ENCODE results near the gene PPM1L. TPM values are rescaled to one million over a fixed set of nuclear protein-coding genes. Genes with fewer than 3 reads are reported as not detected.

The PPM1L gene
- total RNA-seq, 1 experiment from 2014 or later = 13.2 TPM

DNA sequence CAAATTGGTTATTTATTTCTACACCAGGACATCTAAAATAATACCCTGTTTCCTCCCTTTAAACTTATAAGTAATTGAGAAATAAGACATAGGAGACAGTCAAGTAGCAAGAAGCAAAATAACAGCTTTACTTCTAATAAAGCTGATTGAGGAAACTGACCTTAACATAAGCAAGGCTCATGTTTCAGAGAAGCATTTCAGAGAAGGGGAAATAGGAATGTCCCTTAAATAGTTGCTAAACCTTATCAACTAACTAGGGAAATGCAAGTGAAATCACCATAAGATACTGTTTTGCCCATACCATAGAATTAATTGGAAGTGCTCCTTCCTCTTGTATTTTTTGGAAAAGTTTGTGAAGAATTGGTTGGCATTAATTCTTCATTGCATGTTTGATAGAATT is 264.2 kb downstream of the PPM1L start:
- ChIA-PET CTCF (no interaction called here), RAD21 (ENCODE audit: low non-redundant PET in 1 of 2, low total read pairs in 2 of 2, uncharacterized antibody in 2 of 2, unreplicated experiment in 2 of 2) (no interaction called here), POLR2A (no interaction called here)
- H3K4me2 ChIP-seq (ENCODE audit: low read length) = no peak overlapping the region
- BruUV-seq (replicated peaks) = no TSS peak
- H3K27me3 ChIP-seq (ENCODE audit: insufficient read depth, low read length) = no peaks in the 10 kb centered on the region
- H3K79me2 ChIP-seq (ENCODE audit: insufficient read depth, low read length) = no peaks in the 10 kb centered on the region
- H3K9ac ChIP-seq (ENCODE audit: low read length) = no peak overlapping the region
- H3K9me3 ChIP-seq (ENCODE audit: control insufficient read depth in 1 of 2, insufficient read depth in 1 of 2, low read depth in 1 of 2, low read length in 2 of 2) = peaks cover 0 to 9% of the 10 kb centered on the region in 2 experiments; a peak in 2 of 4 replicates
- H3K4me3 ChIP-seq (replicated peaks in 1 of 2; ENCODE audit: low read depth in 1 of 2, low read length in 2 of 2) = no peak overlapping the region
- no peaks in the 10 kb centered on the region for H4K20me1 ChIP-seq (ENCODE audit: insufficient read depth)
- H3K9me2 ChIP-seq (ENCODE audit: insufficient read depth) = no peaks in the 10 kb centered on the region
- no peak overlapping the region for H3K27ac ChIP-seq (ENCODE audit: low read depth, low read length)
- no peaks in the 10 kb centered on the region for H3K4me1 ChIP-seq (ENCODE audit: control insufficient read depth in 1 of 2, insufficient read depth in 2 of 2, low read length in 2 of 2)
- H3K36me3 ChIP-seq (ENCODE audit: control insufficient read depth in 1 of 2, insufficient read depth in 2 of 2, low read length in 2 of 2) = no peaks in the 10 kb centered on the region; a peak in 1 of 4 replicates
- intact Hi-C loops (cut with micrococcal nuclease) = no loop called here
- ATAC-seq (no peak), DNase-seq (ENCODE audit: low read depth, low spot score) (no peak)
- H2AFZ ChIP-seq (ENCODE audit: low read depth, low read length, poor library complexity, severe bottlenecking) = no peak overlapping the region
- TF ChIP-seq EZH2phosphoT487 (IDR thresholded peaks at IDR 0.05; ENCODE audit: borderline replicate concordance) = no peak
- TF ChIP-seq POLR2A (IDR thresholded peaks at IDR 0.05; ENCODE audit: borderline replicate concordance, extremely low read depth, insufficient read depth, insufficient read length) = no peak
- no peak for TF ChIP-seq FOSL1 (IDR thresholded peaks at IDR 0.05; ENCODE audit: low read depth)
- TF ChIP-seq SIN3A (IDR thresholded peaks at IDR 0.05; ENCODE audit: low read depth) = no peak
- no peak for TF ChIP-seq ZNF274 (IDR thresholded peaks at IDR 0.05; ENCODE audit: low read depth, low read length)
- TF ChIP-seq CBX3 (IDR thresholded peaks at IDR 0.05; ENCODE audit: low read depth) = no peak
- TF ChIP-seq, protein P1, sequence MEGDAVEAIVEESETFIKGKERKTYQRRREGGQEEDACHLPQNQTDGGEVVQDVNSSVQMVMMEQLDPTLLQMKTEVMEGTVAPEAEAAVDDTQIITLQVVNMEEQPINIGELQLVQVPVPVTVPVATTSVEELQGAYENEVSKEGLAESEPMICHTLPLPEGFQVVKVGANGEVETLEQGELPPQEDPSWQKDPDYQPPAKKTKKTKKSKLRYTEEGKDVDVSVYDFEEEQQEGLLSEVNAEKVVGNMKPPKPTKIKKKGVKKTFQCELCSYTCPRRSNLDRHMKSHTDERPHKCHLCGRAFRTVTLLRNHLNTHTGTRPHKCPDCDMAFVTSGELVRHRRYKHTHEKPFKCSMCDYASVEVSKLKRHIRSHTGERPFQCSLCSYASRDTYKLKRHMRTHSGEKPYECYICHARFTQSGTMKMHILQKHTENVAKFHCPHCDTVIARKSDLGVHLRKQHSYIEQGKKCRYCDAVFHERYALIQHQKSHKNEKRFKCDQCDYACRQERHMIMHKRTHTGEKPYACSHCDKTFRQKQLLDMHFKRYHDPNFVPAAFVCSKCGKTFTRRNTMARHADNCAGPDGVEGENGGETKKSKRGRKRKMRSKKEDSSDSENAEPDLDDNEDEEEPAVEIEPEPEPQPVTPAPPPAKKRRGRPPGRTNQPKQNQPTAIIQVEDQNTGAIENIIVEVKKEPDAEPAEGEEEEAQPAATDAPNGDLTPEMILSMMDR (IDR thresholded peaks at IDR 0.05 in 2 of 3, conservative IDR thresholded peaks at IDR 0.05 in 1 of 3; ENCODE audit: borderline replicate concordance in 1 of 3, insufficient read depth in 1 of 3, low read depth in 2 of 3, low read length in 2 of 3) = no peak

DNA sequence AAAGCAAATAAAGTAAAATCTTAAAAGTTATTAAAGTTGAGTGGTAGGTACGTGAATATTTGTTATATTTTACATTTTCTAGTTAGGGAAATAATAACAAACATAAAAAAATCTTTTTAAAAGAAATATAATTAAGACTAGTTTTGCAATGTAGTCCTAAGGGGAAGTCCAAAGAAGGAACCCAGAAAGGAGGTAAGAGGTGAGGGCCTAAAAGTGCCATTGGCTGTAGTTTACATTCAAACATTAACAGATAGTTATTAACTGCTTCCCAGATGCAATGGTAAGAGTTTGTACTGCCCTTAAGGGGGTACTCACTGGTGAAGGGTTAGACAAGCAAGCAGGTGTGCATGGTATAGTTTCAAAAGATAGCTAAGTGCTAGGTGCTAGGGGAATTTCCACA is 269.9 kb downstream of the PPM1L start:
- DNase-seq (ENCODE audit: low read depth, low spot score) (no peak), ATAC-seq (no peak)
- Histone ChIP-seq H3K9me3 (ENCODE audit: control insufficient read depth in 1 of 2, insufficient read depth in 1 of 2, low read depth in 1 of 2, low read length in 2 of 2) (peaks cover 0 to 9% of the 10 kb centered on the region in 2 experiments; a peak in 2 of 4 replicates), H3K27ac (ENCODE audit: low read depth, low read length) (no peak overlapping the region), H3K4me3 (replicated peaks in 1 of 2; ENCODE audit: low read depth in 1 of 2, low read length in 2 of 2) (no peak overlapping the region), H3K9ac (ENCODE audit: low read length) (no peak overlapping the region), H3K4me1 (ENCODE audit: control insufficient read depth in 1 of 2, insufficient read depth in 2 of 2, low read length in 2 of 2) (no peaks in the 10 kb centered on the region), H3K79me2 (ENCODE audit: insufficient read depth, low read length) (no peaks in the 10 kb centered on the region), H2AFZ (ENCODE audit: low read depth, low read length, poor library complexity, severe bottlenecking) (no peak overlapping the region), H4K20me1 (ENCODE audit: insufficient read depth) (no peaks in the 10 kb centered on the region), H3K27me3 (ENCODE audit: insufficient read depth, low read length) (no peaks in the 10 kb centered on the region), H3K4me2 (ENCODE audit: low read length) (no peak overlapping the region), H3K9me2 (ENCODE audit: insufficient read depth) (no peaks in the 10 kb centered on the region; the same call in 1 of the 2 replicates), H3K36me3 (ENCODE audit: control insufficient read depth in 1 of 2, insufficient read depth in 2 of 2, low read length in 2 of 2) (no peaks in the 10 kb centered on the region; a peak in 1 of 4 replicates)
- CTCF ChIA-PET = no interaction called here
- RAD21 ChIA-PET (ENCODE audit: low non-redundant PET in 1 of 2, low total read pairs in 2 of 2, uncharacterized antibody in 2 of 2, unreplicated experiment in 2 of 2) = no interaction called here
- TF ChIP-seq, protein P2, sequence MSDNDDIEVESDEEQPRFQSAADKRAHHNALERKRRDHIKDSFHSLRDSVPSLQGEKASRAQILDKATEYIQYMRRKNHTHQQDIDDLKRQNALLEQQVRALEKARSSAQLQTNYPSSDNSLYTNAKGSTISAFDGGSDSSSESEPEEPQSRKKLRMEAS (IDR thresholded peaks at IDR 0.05) = no peak
- TF ChIP-seq SP1 (IDR thresholded peaks at IDR 0.05; ENCODE audit: low read depth) = no peak
- TF ChIP-seq TCF7L2 (IDR thresholded peaks at IDR 0.05; ENCODE audit: borderline replicate concordance, extremely low read depth, insufficient read depth, insufficient read length) = no peak
- no peak for TF ChIP-seq POLR2AphosphoS5 (IDR thresholded peaks at IDR 0.05; ENCODE audit: low read depth, low read length)
- no peak for TF ChIP-seq EZH2phosphoT487 (IDR thresholded peaks at IDR 0.05; ENCODE audit: borderline replicate concordance)
- TF ChIP-seq ELF1 (IDR thresholded peaks at IDR 0.05; ENCODE audit: borderline replicate concordance, low read depth) = no peak
- no peak for TF ChIP-seq EGR1 (IDR thresholded peaks at IDR 0.05; ENCODE audit: low read depth)
- TF ChIP-seq CBX3 (IDR thresholded peaks at IDR 0.05; ENCODE audit: low read depth) = no peak
- TF ChIP-seq JUND (IDR thresholded peaks at IDR 0.05) = no peak
- no peak for TF ChIP-seq POLR2A (IDR thresholded peaks at IDR 0.05; ENCODE audit: borderline replicate concordance, extremely low read depth, insufficient read depth, insufficient read length)
- no peak for TF ChIP-seq SRF (IDR thresholded peaks at IDR 0.05; ENCODE audit: low read depth)
- TF ChIP-seq YY1 (IDR thresholded peaks at IDR 0.05; ENCODE audit: extremely low read depth, insufficient replicate concordance, low read depth, low read length) = no peak
- TF ChIP-seq, protein P1 (IDR thresholded peaks at IDR 0.05 in 2 of 3, conservative IDR thresholded peaks at IDR 0.05 in 1 of 3; ENCODE audit: borderline replicate concordance in 1 of 3, insufficient read depth in 1 of 3, low read depth in 2 of 3, low read length in 2 of 3) = no peak
- POLR2A ChIA-PET = no interaction called here
- intact Hi-C loops (cut with micrococcal nuclease) = no loop called here
- no TSS peak for BruUV-seq (replicated peaks)

All from HCT116 (cell line).